ENCODE results near the gene TEX10. TPM values are rescaled to one million over a fixed set of nuclear protein-coding genes. Genes with fewer than 3 reads are reported as not detected.

TEX10 gene
- total and polyA plus RNA-seq, 9 of the 15 experiments (the other 6 are each of a cell fraction or from before 2014, with no cell fraction given) = 27.8 to 60.0 (median 47.9) TPM

DNA sequence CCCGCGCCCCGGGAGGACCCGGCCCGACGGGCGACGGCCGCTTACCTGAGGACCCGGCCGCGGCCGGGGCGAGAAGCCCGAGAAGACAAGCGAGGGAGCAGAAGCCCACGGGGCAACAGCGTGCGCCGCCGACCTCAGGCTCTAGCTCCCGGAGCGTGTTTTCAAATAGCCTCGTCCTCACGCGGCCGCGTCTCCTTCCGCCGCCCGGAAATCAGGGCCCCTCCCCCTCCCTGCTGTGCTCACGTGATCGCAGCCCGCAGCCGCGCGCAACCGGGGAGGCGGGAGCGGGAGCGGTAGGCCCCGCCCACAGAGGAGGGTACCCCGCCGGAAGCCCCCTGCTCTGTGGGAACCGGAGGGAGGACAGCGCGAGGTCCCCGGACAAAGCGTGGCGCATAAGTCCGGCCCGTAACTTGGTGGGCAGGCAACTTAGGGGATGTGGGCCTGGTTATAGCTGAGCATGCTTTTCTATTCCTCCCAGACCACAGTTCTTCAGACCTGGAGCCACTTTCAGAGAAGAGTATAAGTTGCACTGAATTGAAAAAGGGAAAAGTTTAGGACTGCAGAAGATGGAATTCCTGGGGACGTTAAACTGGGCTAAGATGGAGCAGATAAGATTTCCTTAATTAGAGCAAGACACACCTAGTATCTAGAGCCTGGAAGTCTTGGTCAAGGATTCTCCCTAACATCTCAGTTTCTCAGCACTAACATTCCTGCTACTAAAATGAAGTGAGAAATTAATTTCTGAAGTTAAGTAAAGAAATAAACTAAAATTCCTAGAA, at the start of gene TEX10 (continued):
- no peak for TF ChIP-seq CREB5 (CRISPR knock-in tag; IDR thresholded peaks at IDR 0.05)
- no peak for TF ChIP-seq KAT8 (IDR thresholded peaks at IDR 0.05; ENCODE audit: low read depth)
- TF ChIP-seq ZNF212 (CRISPR knock-in tag; IDR thresholded peaks at IDR 0.05) = no peak
- no peak for TF ChIP-seq RBM14 (IDR thresholded peaks at IDR 0.05; ENCODE audit: borderline replicate concordance, insufficient read depth, low read depth, low read length)
- TF ChIP-seq ZNF431 (CRISPR knock-in tag; IDR thresholded peaks at IDR 0.05) = peak; percentile 30; the same call in 1 of the 2 replicates
- TF ChIP-seq MYBL2 (IDR thresholded peaks at IDR 0.05; ENCODE audit: low read depth) = no peak
- TF ChIP-seq MYBL2 (CRISPR knock-in tag; IDR thresholded peaks at IDR 0.05; ENCODE audit: borderline replicate concordance) = no peak
- TF ChIP-seq, protein P1, sequence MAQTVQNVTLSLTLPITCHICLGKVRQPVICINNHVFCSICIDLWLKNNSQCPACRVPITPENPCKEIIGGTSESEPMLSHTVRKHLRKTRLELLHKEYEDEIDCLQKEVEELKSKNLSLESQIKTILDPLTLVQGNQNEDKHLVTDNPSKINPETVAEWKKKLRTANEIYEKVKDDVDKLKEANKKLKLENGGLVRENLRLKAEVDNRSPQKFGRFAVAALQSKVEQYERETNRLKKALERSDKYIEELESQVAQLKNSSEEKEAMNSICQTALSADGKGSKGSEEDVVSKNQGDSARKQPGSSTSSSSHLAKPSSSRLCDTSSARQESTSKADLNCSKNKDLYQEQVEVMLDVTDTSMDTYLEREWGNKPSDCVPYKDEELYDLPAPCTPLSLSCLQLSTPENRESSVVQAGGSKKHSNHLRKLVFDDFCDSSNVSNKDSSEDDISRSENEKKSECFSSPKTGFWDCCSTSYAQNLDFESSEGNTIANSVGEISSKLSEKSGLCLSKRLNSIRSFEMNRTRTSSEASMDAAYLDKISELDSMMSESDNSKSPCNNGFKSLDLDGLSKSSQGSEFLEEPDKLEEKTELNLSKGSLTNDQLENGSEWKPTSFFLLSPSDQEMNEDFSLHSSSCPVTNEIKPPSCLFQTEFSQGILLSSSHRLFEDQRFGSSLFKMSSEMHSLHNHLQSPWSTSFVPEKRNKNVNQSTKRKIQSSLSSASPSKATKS (CRISPR knock-in tag; IDR thresholded peaks at IDR 0.05) = no peak
- TF ChIP-seq JUN (IDR thresholded peaks at IDR 0.05; ENCODE audit: borderline replicate concordance, low read depth, low read length) = no peak; the same call in 1 of the 2 replicates
- TF ChIP-seq JUN (CRISPR knock-in tag; IDR thresholded peaks at IDR 0.05; ENCODE audit: borderline replicate concordance) = no peak; the same call in 1 of the 2 replicates
- TF ChIP-seq RBM17 (IDR thresholded peaks at IDR 0.05; ENCODE audit: borderline replicate concordance, low read depth, low read length) = no peak
- peak; percentile 49; the same call in 1 of the 2 replicates for TF ChIP-seq SMARCE1 (IDR thresholded peaks at IDR 0.05)
- no peak for TF ChIP-seq ZNF232 (CRISPR knock-in tag; IDR thresholded peaks at IDR 0.05)
- no peak for TF ChIP-seq BCL6 (CRISPR knock-in tag; IDR thresholded peaks at IDR 0.05)
- no peak for TF ChIP-seq CLOCK (CRISPR knock-in tag; IDR thresholded peaks at IDR 0.05; ENCODE audit: borderline replicate concordance)
- no peak for TF ChIP-seq PCBP2 (IDR thresholded peaks at IDR 0.05; ENCODE audit: low read depth, low read length, poor library complexity, severe bottlenecking)
- TF ChIP-seq GABPA (tag; conservative IDR thresholded peaks at IDR 0.05; ENCODE audit: low read depth) = peak; percentile 94
- no peak for TF ChIP-seq GTF2E2 (tag; IDR thresholded peaks at IDR 0.05)
- no peak for TF ChIP-seq RUNX1 (IDR thresholded peaks at IDR 0.05; ENCODE audit: low read depth)
- TF ChIP-seq CBFB (CRISPR knock-in tag; IDR thresholded peaks at IDR 0.05) = no peak
